ENCODE data around the gene DUSP2.

Gene DUSP2

GRCh38 chr2:96151595-96152303 lies 6.5 kb upstream of the DUSP2 start:
- no peak overlapping the region for H3K4me3 ChIP-seq (ENCODE audit: low read length)
- no peaks in the 10 kb centered on the region for H3F3A ChIP-seq (ENCODE audit: insufficient read depth, low read length)
- H3K27me3 ChIP-seq (replicated peaks; ENCODE audit: insufficient read depth, low read length): no peaks in the 10 kb centered on the region
- no peaks in the 10 kb centered on the region for H3K36me3 ChIP-seq (replicated peaks; ENCODE audit: insufficient read depth, low read length)
- H3K9ac ChIP-seq (ENCODE audit: low read length): no peak overlapping the region
- no peaks in the 10 kb centered on the region for H3K9me3 ChIP-seq (replicated peaks; ENCODE audit: insufficient read depth, low read length)
- H3K27ac ChIP-seq (ENCODE audit: low read length): no peak overlapping the region
- peaks cover 5% of the 10 kb centered on the region for H3K4me1 ChIP-seq (ENCODE audit: low read length)
- DNase-seq: no peak
- no peaks in the 10 kb centered on the region for H3K79me2 ChIP-seq (ENCODE audit: low read length)
- H3K4me2 ChIP-seq (ENCODE audit: low read depth, low read length): no peak overlapping the region
- no peaks in the 10 kb centered on the region for H4K20me1 ChIP-seq (ENCODE audit: insufficient read depth, low read length)
- no peak overlapping the region for H2AFZ ChIP-seq (ENCODE audit: low read length)
- TF ChIP-seq EZH2phosphoT487 (IDR thresholded peaks at IDR 0.05; ENCODE audit: low read length) (no peak), EZH2 (optimal IDR thresholded peaks at IDR 0.05; ENCODE audit: low read depth, low read length) (no peak), CTCF (IDR thresholded peaks at IDR 0.05; ENCODE audit: low read length) (no peak)
- no peaks in the 10 kb centered on the region for H3K9me2 ChIP-seq (replicated peaks; ENCODE audit: insufficient read depth, low read length)

- no peaks in the 10 kb centered on the region for H3K27me3 ChIP-seq (replicated peaks; ENCODE audit: insufficient read depth, low read length)
- H3K4me2 ChIP-seq (ENCODE audit: low read depth, low read length): no peak overlapping the region
- DNase-seq: no peak
- H3K9ac ChIP-seq (ENCODE audit: low read length): no peak overlapping the region
- peaks cover 12% of the 10 kb centered on the region for H3K4me1 ChIP-seq (ENCODE audit: low read length)
- H2AFZ ChIP-seq (ENCODE audit: low read length): no peak overlapping the region
- H3K9me3 ChIP-seq (replicated peaks; ENCODE audit: insufficient read depth, low read length): no peaks in the 10 kb centered on the region
- no peaks in the 10 kb centered on the region for H3K79me2 ChIP-seq (ENCODE audit: low read length)
- no peaks in the 10 kb centered on the region for H3K9me2 ChIP-seq (replicated peaks; ENCODE audit: insufficient read depth, low read length)
- H3K36me3 ChIP-seq (replicated peaks; ENCODE audit: insufficient read depth, low read length): no peaks in the 10 kb centered on the region
- H3K27ac ChIP-seq (ENCODE audit: low read length): no peak overlapping the region
- H3K4me3 ChIP-seq (ENCODE audit: low read length): no peak overlapping the region
- TF ChIP-seq EZH2 (optimal IDR thresholded peaks at IDR 0.05; ENCODE audit: low read depth, low read length): no peak
- H3F3A ChIP-seq (ENCODE audit: insufficient read depth, low read length): peaks cover 4% of the 10 kb centered on the region
- no peaks in the 10 kb centered on the region for H4K20me1 ChIP-seq (ENCODE audit: insufficient read depth, low read length)
Observed at GRCh38 chr2:96150791-96151594, 5.8 kb upstream of the DUSP2 start.

- Histone ChIP-seq H4K20me1 (ENCODE audit: insufficient read depth, low read length) (no peaks in the 10 kb centered on the region), H3K79me2 (ENCODE audit: low read length) (no peaks in the 10 kb centered on the region), H3K4me1 (ENCODE audit: low read length) (peaks cover 18% of the 10 kb centered on the region), H3K27ac (ENCODE audit: low read length) (no peak overlapping the region), H3K4me3 (ENCODE audit: low read length) (no peak overlapping the region), H3K9me3 (replicated peaks; ENCODE audit: insufficient read depth, low read length) (no peaks in the 10 kb centered on the region), H3K9ac (ENCODE audit: low read length) (no peak overlapping the region), H3K9me2 (replicated peaks; ENCODE audit: insufficient read depth, low read length) (no peaks in the 10 kb centered on the region), H3K27me3 (replicated peaks; ENCODE audit: insufficient read depth, low read length) (no peaks in the 10 kb centered on the region), H3K4me2 (ENCODE audit: low read depth, low read length) (no peak overlapping the region), H3F3A (ENCODE audit: insufficient read depth, low read length) (peaks cover 9% of the 10 kb centered on the region), H3K36me3 (replicated peaks; ENCODE audit: insufficient read depth, low read length) (no peaks in the 10 kb centered on the region), H2AFZ (ENCODE audit: low read length) (no peak overlapping the region)
- TF ChIP-seq EZH2 (optimal IDR thresholded peaks at IDR 0.05; ENCODE audit: low read depth, low read length): no peak
- no peak for TF ChIP-seq CTCF (IDR thresholded peaks at IDR 0.05; ENCODE audit: low read length)
- no peak for TF ChIP-seq EZH2phosphoT487 (IDR thresholded peaks at IDR 0.05; ENCODE audit: low read length)
- no peak for DNase-seq
Observed at GRCh38 chr2:96150007-96150640, 4.9 kb upstream of the DUSP2 start.
